Stimulated activated CD8-positive, alpha-beta memory T cell treated with anti-CD3 and anti-CD28 coated beads, Interleukin-4, amount 100 ng/mL, for 4 hours (primary cell): ENCODE measurements around the gene VANGL1.

Experiments used
- DNase-seq, 2 donors: peaks; one replicate each; pipeline ENCODE4 v3.0.0-alpha.2; 2020; ENCODE audit warnings: low read depth in 2 of 2, low spot score in 1 of 2

Gene VANGL1

GRCh38 chr1:115666702-115667101, 24.9 kb downstream of the VANGL1 start:
- no peak for DNase-seq

- DNase-seq: no peak
Observed at GRCh38 chr1:115668579-115668978, 26.8 kb downstream of the VANGL1 start.

- no peak for DNase-seq
Observed at GRCh38 chr1:115669002-115669673, 27.4 kb downstream of the VANGL1 start.

GRCh38 chr1:115669886-115670285, 28.1 kb downstream of the VANGL1 start:
- DNase-seq: no peak

GRCh38 chr1:115670476-115671175, 28.9 kb downstream of the VANGL1 start:
- no peak for DNase-seq

GRCh38 chr1:115671176-115671934, 29.6 kb downstream of the VANGL1 start:
- no peak for DNase-seq

GRCh38 chr1:115672224-115673009, 30.6 kb downstream of the VANGL1 start:
- DNase-seq: no peak

- DNase-seq: no peak
Observed at GRCh38 chr1:115676498-115677181, 34.9 kb downstream of the VANGL1 start.

- no peak for DNase-seq
Observed at GRCh38 chr1:115677182-115677555, 35.4 kb downstream of the VANGL1 start.

GRCh38 chr1:115677565-115677964, 35.8 kb downstream of the VANGL1 start:
- no peak for DNase-seq

GRCh38 chr1:115678141-115678540, 36.4 kb downstream of the VANGL1 start:
- DNase-seq: no peak

- DNase-seq: no peak
Observed at GRCh38 chr1:115679141-115679611, 37.4 kb downstream of the VANGL1 start.

GRCh38 chr1:115680730-115681111, 39.0 kb downstream of the VANGL1 start:
- DNase-seq: no peak

GRCh38 chr1:115682792-115683191, 41.0 kb downstream of the VANGL1 start:
- DNase-seq: no peak

GRCh38 chr1:115685029-115685705, 43.4 kb downstream of the VANGL1 start:
- no peak for DNase-seq

- no peak for DNase-seq
Observed at GRCh38 chr1:115687744-115688143, 46.0 kb downstream of the VANGL1 start.

GRCh38 chr1:115690972-115691371, 49.2 kb downstream of the VANGL1 start:
- no peak for DNase-seq

GRCh38 chr1:115692224-115692623, 50.5 kb downstream of the VANGL1 start:
- DNase-seq: no peak

- no peak for DNase-seq
Observed at GRCh38 chr1:115694805-115695204, 53.0 kb downstream of the VANGL1 start.

- DNase-seq: no peak
Observed at GRCh38 chr1:115697619-115698018, 55.8 kb downstream of the VANGL1 start.
